Neural cell (in vitro differentiated cells): ENCODE measurements around the gene ZBTB32.
"Not testable (repeated sequence)": the region's sequence is repeated elsewhere in the genome, so short reads cannot be mapped to it uniquely, and the experiment has no call there.

Source experiments
- EP300 ChIP-seq: fragments of 450-650 bp; conservative IDR thresholded peaks from 2 replicates; pipeline ENCODE4 v1.6.1; 2014; ENCODE audit warnings: antibody characterized with exemption, mild to moderate bottlenecking, moderate library complexity; ENCODE audit not compliant: poor library complexity, severe bottlenecking
- EZH2 ChIP-seq: fragments of 200-600, 300-800 bp; shearing (Covaris generic), sonication (generic); IDR thresholded peaks from 2 replicates; pipeline ENCODE4 v1.6.1; 2014; ENCODE audit warnings: antibody characterized with exemption, low read length, borderline replicate concordance, mild to moderate bottlenecking; ENCODE audit not compliant: insufficient read depth, poor library complexity, severe bottlenecking
- MXI1 ChIP-seq: fragments of 450-650 bp; conservative IDR thresholded peaks from 2 replicates; pipeline ENCODE4 v1.6.1; 2014; ENCODE audit warnings: antibody characterized with exemption, mild to moderate bottlenecking; ENCODE audit not compliant: poor library complexity, severe bottlenecking
- POLR2AphosphoS5 ChIP-seq: IDR thresholded peaks from 2 replicates; pipeline ENCODE4 v1.6.1; 2012
- RAD21 ChIP-seq: fragments of 450-650 bp; conservative IDR thresholded peaks from 2 replicates; pipeline ENCODE4 v1.6.1; 2014; ENCODE audit warnings: antibody characterized with exemption, mild to moderate bottlenecking, moderate library complexity
- SMC3 ChIP-seq: fragments of 450-650 bp; conservative IDR thresholded peaks from 2 replicates; pipeline ENCODE4 v1.6.1; 2014; ENCODE audit warnings: antibody characterized with exemption, mild to moderate bottlenecking, moderate library complexity; ENCODE audit not compliant: poor library complexity
- TF ChIP-seq, protein P1 (sequence below): fragments of 450-650 bp; IDR thresholded peaks from 2 replicates; pipeline ENCODE4 v1.5.1; 2014; ENCODE audit warnings: antibody characterized with exemption, mild to moderate bottlenecking, moderate library complexity; ENCODE audit not compliant: poor library complexity, severe bottlenecking
- TF ChIP-seq, protein P2 (sequence below): IDR thresholded peaks from 2 replicates; pipeline ENCODE4 v1.6.1; 2012; ENCODE audit warnings: borderline replicate concordance

DNA sequence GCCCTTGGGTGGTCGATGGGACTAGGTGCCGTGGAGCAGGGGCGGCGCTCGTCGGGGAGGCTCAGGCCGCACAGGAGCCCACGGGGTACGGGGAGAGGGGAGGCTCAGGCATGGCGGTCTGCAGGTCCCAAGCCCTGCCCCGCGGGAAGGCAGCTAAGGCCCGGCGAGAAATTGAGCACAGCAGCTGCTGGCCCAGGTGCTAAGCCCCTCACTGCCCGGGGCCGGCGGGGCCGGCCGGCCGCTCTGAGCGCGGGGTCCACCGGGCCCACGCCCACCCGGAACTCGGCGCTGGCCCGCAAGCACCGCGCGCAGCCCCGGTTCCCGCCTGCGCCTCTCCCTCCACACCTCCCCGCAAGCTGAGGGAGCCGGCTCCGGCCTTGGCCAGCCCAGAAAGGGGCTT is 13.3 kb upstream of the ZBTB32 start:
- TF ChIP-seq, protein P1, sequence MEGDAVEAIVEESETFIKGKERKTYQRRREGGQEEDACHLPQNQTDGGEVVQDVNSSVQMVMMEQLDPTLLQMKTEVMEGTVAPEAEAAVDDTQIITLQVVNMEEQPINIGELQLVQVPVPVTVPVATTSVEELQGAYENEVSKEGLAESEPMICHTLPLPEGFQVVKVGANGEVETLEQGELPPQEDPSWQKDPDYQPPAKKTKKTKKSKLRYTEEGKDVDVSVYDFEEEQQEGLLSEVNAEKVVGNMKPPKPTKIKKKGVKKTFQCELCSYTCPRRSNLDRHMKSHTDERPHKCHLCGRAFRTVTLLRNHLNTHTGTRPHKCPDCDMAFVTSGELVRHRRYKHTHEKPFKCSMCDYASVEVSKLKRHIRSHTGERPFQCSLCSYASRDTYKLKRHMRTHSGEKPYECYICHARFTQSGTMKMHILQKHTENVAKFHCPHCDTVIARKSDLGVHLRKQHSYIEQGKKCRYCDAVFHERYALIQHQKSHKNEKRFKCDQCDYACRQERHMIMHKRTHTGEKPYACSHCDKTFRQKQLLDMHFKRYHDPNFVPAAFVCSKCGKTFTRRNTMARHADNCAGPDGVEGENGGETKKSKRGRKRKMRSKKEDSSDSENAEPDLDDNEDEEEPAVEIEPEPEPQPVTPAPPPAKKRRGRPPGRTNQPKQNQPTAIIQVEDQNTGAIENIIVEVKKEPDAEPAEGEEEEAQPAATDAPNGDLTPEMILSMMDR, result not testable (repeated sequence)
- TF ChIP-seq, protein P2, sequence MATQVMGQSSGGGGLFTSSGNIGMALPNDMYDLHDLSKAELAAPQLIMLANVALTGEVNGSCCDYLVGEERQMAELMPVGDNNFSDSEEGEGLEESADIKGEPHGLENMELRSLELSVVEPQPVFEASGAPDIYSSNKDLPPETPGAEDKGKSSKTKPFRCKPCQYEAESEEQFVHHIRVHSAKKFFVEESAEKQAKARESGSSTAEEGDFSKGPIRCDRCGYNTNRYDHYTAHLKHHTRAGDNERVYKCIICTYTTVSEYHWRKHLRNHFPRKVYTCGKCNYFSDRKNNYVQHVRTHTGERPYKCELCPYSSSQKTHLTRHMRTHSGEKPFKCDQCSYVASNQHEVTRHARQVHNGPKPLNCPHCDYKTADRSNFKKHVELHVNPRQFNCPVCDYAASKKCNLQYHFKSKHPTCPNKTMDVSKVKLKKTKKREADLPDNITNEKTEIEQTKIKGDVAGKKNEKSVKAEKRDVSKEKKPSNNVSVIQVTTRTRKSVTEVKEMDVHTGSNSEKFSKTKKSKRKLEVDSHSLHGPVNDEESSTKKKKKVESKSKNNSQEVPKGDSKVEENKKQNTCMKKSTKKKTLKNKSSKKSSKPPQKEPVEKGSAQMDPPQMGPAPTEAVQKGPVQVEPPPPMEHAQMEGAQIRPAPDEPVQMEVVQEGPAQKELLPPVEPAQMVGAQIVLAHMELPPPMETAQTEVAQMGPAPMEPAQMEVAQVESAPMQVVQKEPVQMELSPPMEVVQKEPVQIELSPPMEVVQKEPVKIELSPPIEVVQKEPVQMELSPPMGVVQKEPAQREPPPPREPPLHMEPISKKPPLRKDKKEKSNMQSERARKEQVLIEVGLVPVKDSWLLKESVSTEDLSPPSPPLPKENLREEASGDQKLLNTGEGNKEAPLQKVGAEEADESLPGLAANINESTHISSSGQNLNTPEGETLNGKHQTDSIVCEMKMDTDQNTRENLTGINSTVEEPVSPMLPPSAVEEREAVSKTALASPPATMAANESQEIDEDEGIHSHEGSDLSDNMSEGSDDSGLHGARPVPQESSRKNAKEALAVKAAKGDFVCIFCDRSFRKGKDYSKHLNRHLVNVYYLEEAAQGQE, result not testable (repeated sequence)
- TF ChIP-seq POLR2AphosphoS5, EZH2, MXI1, RAD21, EP300, SMC3: not testable (repeated sequence)
